ENCODE data around the gene CTRB1.
"Not testable (repeated sequence)": the region's sequence is repeated elsewhere in the genome, so short reads cannot be mapped to it uniquely, and the experiment has no call there.

The CTRB1 gene

DNA sequence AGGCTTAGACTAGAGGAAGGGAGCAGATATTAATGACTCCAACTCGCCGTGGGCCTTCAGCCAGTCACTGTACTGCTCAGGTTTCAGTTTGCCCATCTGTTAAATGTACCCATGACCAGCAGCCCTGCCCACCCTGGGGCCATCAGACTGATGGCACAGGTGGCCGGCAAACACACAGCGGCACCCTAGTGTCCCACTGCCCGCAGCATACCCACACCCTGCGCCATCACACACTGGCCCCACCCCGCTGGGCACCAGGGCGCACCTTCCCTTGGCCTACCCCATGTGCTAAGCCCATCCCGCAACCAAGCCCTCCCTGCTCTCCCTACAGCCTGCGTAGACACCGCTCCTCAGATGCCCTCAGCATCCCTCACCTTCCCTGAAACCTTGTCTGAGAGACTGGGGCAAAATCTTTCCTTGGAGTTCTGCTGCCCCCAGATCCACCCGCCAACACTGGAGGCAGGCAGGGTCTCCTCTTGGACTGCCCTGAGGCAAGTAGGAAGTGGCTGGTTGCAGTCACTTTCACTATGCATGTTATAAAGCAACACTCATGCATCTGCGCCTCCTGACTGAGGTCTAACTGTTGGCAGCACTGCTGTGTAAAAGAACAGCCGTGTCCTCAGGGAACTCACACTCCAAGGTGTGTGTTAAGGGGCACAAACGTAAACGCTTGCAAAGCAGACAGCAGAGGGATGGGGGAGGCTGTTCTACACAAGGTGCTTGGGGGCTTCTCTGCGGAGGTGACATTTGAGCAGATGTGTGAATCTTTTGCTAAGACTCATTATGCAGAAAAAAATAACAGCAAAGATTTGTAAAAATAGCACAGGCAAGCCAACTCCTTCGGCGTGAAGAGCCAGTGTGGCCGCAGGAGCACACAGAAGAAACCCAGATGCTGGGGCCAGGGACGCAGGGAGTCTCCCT, 39.4 kb downstream of the CTRB1 start:
- DNase-seq: no peak

DNA sequence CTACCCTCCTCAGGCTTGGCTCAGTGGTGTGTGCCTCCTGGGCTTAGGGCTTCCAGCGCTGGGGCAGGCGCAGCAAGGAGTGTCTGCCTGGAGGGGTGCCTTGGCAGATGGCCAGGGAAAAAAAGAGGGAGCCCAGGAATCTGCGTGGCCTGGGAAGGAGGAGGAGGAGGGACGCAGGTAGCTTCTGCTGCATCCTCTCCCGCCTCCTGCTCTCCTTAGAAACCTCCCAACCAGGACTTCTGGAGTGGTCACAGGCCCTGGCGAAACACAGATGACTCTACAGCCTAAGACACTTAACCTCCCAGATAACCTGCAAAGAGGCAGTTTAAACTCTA, 40.0 kb downstream of the CTRB1 start:
- no peak for DNase-seq

DNA sequence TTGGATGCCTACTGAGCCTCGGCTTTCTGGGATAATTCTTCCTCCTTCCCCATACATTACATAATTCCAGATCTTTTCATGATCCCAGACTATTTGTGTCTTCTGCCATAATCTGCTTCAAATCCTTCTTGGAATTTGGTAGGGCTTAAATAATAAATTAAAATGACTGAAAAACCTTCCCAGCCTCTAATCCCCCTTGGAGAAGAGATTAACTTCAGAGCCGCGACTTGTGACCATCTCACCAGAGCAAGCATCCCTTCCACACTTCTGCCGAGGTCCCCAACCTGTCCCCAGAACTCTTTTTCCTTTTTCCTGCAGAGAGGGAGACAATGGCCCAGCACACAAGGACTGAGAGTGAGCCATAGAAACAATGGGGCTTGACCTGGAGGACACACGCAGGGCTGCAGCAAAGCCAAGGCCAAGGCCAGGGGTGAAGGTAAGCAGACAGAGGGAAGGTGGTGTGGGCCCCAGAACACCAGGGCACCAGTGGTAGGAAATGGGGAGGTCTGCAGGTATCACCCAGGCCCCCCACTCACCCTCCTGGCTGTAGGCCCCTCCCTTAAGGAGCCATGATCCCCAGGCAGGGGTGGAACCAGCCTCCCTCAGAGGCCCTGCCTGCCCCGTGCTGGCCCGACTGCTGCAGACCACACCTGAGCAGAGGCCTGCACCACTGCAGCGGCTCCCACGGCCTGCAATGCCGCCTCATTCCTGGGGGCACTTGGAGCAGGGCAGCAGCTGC, 42.2 kb downstream of the CTRB1 start:
- no peak for DNase-seq

DNA sequence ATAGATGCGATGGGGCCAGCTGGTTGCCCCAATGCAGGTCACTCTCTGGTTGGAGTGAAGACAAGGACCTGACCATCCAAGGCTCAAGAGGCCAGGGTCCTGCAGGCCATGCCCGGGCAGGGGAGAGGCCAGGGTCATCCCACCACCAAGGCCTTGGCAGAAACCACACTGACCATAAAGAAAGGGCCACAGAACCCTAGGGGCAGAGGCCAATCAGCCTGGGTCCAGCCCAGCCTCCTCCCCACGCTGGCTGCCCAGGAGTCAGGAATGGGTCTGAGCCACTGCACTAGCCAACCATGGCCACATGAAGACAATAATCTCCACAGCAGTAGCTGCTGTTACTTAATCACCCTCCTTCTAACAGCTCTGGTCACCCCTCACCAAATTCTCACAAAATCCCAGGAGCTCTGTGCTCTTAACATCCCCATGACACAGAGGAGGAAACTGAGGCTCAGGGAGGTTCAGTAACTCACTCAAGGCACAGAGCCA, 42.8 kb downstream of the CTRB1 start:
- DNase-seq: no peak

DNA sequence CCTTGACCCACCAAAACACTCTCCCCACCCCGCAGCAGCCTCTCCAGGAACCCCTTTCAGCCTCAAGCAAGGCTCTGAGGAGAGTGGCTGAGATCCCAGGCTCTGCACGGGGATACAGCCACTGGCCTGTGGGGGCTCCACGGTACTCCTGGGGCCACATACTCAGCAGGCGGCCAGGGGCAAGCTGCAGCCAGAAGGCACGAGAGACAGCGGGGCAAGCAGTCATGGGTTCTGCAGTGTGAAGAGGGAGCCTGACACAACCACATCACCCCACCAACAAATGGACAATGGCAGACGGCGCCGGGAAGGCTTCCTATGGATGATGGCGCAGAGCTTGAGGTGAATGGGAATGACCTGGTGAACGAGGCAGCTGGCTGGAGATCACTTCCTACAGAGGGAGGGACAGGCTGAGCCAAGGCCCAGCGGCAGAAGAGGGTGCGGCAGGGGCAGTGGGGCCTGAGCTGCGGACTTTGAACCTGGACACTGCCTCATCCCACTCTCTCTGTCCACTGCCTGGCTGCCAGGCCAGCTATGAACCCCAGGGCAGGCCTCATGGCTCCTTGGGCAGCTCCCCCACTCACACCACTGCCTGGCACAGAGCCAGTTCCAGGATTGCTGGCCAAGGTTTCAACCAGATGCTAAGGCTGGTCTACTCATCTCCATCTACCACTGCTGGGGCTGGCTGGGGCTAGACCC, 43.5 kb downstream of the CTRB1 start:
- no peak for DNase-seq

DNA sequence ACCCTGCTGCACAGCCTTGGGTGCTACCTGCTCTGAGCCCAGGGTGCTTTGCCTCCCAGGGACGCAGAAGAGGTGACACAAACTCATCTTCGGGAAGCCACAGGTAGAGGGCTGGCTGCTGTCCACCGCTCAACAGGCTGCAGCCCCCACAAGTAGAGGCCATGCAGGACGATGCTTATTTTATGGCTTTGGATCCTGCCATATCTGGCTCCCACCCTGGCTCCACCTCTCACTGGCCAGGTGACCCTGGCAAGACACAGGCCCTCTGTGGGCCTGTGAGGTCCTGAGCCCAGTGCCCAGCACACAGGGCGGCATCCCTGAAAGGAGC, 44.0 kb downstream of the CTRB1 start:
- DNase-seq: no peak

DNA sequence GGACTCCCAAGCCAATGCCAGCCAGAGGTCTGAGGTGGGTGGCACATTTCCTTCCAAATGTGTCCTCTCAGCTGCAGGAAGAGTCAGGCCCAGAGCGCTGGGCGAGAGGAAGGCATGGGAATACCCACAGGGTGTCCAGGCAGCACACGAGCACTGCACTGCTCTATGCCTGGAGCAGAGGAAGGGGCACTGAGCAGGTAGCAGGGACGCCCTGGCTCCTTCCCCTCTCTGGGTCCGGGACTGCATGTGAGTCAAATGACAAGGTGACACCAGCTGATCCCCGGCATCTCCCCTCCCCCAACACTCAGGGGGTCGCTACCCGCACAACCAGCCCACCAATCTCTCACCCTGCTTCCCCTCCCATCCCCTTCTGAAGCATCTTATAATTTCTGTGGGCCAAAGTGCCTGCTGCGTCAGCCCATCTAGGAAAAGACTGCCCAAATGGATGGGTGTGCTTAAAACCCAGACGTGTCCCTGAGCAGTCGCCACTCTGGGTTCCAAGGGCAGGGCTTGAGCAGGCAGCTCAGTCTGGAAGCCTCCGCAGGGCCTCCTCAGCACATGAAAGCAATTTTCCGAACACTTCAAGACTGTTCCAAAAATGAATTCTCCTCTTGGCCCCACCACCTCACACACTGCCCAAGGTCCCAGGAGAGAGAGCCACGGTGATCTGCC, 44.6 kb downstream of the CTRB1 start:
- no peak for DNase-seq

DNA sequence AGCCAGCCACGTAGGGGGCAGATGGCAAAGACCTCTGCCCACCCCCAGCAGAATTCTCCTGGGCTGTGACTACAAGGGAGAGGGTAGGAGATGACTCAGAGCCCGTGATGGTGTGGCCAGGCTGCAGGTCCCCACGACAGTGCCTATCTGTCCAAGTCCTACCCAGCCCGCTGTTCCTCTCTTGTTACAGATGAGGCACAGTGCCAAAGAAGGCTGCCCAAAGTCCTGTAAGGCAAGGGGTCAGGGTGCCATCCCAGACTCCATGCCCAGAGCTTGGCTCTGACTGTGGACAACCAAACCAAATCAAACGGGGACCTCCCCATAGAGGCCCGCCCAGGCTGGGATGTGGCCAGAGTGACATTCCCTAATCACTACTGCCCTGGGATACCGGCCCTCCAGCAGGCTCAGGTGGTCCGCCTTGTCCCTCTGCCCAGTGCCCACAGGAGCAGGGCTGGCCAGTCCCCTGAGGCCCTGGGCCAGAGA, 45.2 kb downstream of the CTRB1 start:
- DNase-seq: no peak

DNA sequence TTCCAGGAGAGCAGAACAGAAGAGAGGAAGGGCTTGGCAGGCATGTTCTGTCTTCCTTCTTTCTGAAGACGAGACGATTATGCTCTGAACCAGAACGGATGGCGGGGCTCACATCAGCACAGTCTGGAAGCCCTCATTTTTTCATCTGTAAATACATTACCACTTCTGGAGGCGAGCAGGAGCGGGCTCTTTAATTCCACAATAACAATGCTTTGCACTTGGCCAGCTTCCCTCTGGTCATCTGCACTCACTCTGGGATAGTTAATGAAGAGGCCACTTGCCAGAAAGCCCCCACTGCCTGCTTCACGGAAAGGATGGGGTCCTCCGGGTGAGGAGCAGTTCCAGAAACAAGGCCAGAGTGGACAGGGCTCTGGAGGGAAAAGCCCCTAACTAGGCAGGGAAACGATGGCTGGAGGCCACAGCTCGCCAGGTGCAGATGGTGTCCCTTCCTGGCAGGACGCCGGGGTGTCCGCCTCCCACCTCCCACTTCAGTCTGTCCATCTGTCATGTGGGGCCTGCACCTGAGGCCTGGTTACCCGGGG, 45.7 kb downstream of the CTRB1 start:
- peak; percentile 7 for DNase-seq

DNA sequence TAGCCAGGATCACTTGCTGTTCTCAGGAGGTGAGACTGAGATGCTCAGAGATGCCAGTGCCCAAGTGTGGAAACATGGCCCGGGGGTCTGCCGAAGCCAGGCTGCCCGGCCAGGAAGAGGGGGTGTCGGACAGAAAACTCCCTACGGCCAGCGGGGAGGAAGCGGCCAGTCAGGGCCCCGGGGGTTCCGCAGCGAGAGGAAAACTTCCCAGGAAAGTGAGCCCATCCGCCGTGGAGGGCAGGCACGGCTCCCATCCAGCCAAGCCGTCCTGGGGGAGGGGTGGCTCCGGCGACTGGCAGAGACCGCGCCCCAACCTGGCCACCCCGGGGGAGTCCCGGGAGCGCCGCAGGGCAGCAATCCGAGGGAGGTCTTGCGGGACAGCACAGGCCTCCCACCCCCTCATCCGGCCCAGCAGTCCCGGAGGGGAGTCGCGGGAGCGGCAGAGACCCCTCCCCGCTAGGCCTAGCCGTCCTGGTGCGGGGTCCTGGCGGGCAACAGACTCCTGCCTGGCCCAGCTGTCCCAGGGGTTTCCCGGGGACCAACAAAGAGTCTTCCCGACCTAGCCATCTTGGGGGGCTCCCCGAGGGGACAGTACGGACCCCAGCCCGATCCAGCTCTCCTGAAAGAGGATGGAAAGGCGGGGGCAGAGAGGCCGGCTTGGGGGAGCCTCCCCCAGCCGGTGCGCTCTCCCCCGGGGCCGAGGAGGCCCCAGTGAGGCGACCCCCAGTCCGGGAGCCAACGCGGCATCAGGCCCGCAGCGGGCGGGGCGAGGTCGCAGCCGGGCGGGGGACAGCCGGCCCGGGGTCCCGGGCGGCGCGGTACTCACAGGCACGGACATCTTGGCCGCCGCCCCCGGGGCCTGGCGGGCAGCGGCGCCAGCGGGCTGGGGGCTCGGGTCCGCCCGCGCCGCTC, 46.5 kb downstream of the CTRB1 start:
- no peak for DNase-seq

DNA sequence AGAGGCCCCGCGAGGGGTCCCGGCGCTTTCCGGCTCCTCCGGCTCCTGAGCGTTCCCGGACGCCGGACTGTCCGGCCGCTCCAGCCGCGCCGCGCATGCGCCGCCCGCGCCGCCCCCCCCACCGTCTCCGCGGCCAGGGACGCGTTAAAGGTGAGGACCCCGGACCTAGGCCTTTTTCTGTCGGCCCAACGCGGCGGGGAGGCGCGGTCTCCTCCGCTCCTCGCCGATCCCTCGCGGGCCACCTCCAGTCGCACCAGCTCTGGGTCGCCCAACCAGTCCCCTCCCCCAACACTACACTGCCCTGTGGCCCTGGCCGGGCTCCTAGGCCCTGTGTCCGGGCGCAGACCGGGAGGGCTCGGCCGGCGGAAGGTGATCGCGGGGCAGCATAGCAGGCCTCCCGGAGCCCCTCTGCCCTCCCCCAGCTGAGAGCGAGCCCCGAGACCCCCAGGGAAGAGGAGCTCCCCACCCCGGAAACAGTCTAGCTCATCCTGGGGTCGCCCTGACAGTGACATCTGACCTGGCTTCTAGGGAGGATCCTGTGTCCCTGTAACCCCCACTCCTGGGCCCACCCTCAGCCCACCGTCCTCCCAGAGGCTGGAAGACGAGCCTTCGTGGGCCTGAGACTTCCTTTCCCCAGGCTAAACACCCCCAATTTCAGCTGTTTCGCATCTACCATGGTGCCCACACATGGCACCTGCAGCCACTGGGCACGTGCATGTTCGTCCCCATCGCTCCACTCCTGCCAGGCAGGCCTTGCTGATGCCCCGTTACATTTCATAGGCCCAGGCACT, 47.3 kb downstream of the CTRB1 start:
- DNase-seq: no peak

DNA sequence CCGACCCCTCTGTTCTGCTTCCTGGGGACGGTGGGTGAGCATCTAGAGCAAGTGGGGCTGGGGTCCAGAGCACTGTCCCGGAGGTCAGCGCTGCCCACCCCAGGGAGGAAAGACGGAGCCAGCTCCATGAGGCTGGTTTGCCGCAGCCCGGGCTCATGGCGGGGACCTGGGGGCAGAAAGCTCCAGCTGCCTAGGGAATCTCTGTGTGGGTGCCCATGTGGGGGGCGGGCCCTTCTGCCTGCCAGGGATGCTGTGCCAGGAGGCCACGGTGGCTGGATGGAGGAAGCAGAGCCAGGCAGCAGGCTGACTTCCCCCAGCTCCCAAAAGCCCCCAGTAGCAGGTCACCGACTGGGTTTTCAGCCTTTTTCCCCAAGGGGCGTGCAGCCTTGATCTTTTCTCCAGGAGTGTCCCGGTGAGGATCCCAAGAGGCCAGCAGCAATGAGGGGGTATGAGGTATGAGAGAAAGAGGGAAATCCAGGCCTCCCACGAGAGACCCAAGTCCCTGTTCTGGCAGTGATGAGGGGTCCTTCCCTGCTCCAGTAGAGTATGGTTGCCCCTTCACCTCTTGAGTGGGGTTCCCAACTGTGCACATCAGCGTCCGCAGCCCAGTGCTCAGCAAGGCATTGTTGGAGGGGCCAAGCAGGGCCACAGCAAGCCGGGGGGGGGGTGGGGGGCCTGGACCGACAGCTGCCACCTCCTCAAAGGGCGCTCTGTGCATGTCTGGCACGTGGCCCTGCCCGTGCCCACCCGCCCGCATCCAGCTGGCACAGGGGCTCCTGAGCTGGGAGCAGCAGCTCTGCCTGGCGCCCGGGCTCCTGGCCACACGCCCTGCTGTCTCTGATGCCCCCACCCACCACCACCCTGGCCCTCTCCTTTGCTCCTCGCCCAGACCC, 48.2 kb downstream of the CTRB1 start:
- DNase-seq: peak; percentile 82

DNA sequence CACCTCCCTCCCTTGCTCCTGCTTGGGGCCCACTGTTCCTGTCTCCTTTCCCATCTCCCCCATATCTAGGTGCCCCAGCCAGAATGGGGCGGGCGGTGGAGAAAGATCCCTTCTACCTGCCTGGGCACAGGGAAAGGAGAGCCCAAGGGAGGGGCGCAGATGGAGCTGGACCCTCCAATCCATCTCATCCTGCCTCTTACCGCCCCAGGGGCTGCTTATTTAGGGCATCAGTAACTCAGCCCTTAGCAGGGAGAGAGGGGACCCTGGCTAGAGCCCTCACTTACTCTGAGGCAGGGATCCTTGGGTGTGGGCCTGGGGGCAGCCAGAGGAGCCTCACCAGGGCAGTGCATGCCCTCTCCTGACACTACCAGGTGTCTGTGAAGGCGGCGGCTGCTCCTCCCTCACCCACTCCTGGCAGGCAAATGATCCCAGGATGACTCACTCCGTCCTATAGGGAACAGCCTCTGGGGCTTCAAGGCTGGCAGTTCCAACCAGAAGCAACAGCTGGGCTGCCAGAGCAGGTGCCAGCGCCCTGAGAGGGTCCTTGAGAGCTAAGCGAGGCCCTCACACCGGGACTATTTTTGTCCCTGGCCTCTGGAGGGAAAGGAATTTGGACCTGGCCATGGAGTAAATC, 49.0 kb downstream of the CTRB1 start:
- DNase-seq: peak; percentile 86

DNA sequence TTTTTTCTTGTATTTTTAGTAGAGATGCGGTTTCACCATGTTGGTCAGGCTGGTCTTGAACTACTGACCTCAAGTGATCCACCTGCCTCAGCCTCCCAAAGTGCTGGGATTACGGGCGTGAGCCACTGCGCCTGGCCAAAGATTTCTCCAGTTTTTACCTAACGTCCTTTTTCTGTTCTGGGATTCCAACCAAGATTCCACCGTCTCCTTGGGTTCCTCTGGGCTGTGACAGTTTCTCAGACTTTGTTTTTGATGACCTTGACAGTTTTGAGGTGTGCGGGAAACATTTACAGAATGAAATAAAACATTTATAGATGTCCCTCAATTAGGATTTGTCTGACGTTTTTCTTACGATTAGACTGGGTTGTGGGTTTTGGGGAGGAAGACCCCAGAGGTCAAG, 50.6 kb downstream of the CTRB1 start:
- DNase-seq: not testable (repeated sequence)

DNA sequence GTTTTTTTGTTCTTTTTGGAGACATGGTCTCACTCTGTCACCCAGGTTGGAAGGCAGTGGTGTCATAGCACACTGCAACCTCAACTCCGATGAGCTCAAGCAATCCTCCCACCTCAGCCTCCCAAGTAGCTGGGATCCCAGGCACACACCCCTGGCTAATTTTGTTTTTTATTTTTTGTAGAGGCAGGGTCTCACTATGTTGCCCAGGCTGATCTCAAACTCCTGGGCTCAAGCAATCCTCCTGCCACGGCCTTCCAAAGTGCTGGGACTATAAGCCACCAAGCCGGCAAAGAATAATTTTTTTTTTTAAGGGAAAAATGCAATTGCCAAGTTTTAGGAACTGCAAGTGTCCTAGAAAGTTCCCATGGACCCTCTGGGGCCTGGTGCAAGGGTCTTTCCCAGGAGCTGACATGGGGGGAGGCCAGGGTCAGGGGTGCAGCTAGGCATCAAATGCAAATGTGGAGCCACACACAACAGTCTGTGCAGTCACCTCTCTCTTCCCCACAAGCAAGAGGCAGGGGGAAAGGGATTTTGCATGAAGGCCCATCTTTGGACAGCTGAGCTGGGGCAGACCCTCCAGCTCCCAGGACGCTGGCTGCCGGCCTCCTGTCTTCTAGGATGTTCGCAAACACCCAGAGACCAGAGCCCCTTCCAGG, 52.8 kb downstream of the CTRB1 start:
- no peak for DNase-seq

DNA sequence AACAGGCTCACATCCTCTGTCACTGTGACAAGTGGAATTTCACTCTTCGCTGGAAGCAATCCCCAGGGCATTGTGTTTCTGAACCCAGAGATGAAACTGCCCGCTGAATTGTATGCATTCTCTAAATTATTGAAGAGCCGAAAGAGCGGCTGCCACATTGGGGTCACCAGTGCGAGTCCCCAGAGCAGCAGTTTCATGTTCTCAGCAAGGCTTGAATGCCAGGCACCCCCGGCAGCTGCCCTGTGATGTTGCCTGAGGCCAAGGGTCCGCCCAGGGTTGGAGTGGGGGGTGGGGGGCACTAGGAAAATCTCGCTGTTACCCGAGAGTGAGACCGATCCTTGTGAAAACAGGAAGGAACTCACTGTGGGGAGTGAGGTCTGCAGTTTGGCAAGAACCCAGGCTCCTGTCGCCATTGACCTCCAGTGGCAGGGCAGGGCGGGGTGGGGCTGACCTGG, 53.3 kb downstream of the CTRB1 start:
- no peak for DNase-seq

DNA sequence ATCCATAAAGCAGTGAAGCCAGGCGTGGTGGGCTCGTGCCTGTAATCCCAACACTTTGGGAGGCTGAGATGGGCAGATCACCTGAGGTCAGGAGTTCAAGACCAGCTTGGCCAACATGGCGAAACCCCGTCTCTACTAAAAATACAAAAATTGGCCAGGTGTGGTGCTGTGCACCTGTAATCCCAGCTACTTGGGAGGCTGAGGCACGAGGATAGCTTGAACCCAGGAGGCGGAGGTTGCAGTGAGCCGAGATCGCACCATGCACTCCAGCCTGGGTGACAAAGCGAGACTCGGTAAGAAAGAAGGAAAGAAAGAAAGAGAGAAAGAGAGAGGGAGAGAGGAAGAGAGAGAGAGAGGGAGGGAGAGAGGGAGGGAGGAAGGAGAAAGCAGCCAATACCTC, 53.8 kb downstream of the CTRB1 start:
- DNase-seq: not testable (repeated sequence)
